NT2/D1 (cell line): ENCODE results near the gene SETD5.
"Not testable (repeated sequence)": the region's sequence is repeated elsewhere in the genome, so short reads cannot be mapped to it uniquely, and the experiment has no call there.

Source experiments
- DNase-seq: peaks from one replicate; pipeline ENCODE4 v3.0.0-alpha.2; 2011; ENCODE audit warnings: low read depth, low spot score
- H3K27me3 ChIP-seq: 2 replicates; pipeline ENCODE4 v1.6.0; 2011; ENCODE audit warnings: mild to moderate bottlenecking; ENCODE audit not compliant: insufficient read length, insufficient read depth
- H3K36me3 ChIP-seq: 2 replicates; pipeline ENCODE4 v1.6.1; 2011; ENCODE audit warnings: mild to moderate bottlenecking, low read length, mixed read lengths; ENCODE audit not compliant: insufficient read depth, insufficient read length
- H3K4me1 ChIP-seq: 2 replicates; pipeline ENCODE4 v1.5.1; 2011; ENCODE audit not compliant: insufficient read depth, insufficient read length
- H3K4me3 ChIP-seq: 2 replicates; pipeline ENCODE4 v1.5.1; 2011; ENCODE audit warnings: low read depth; ENCODE audit not compliant: insufficient read length
- H3K9ac ChIP-seq: 2 replicates; pipeline ENCODE4 v1.6.0; 2011; ENCODE audit warnings: low read depth; ENCODE audit not compliant: insufficient read length
- H3K9me3 ChIP-seq: 2 replicates; pipeline ENCODE4 v1.5.1; 2011; ENCODE audit warnings: mild to moderate bottlenecking, low read length; ENCODE audit not compliant: insufficient read depth
- SUZ12 ChIP-seq: IDR thresholded peaks from 2 replicates; pipeline ENCODE4 v1.6.1; 2011; ENCODE audit not compliant: insufficient read length, insufficient read depth; ENCODE audit errors: extremely low read depth
- YY1 ChIP-seq: IDR thresholded peaks from 2 replicates; pipeline ENCODE4 v1.6.1; 2011; ENCODE audit not compliant: insufficient read length, insufficient read depth
- ZNF274 ChIP-seq: IDR thresholded peaks from 2 replicates; pipeline ENCODE4 v1.6.1; 2011; ENCODE audit warnings: mild to moderate bottlenecking, low read depth, low read length

The SETD5 gene

GRCh38 chr3:9476935-9477334 lies 79.5 kb downstream of the SETD5 start:
- Histone ChIP-seq H3K9ac (no peak overlapping the region), H3K27me3 (no peaks in the 10 kb centered on the region), H3K36me3 (peaks cover 90% of the 10 kb centered on the region), H3K4me3 (no peak overlapping the region), H3K9me3 (no peaks in the 10 kb centered on the region), H3K4me1 (no peaks in the 10 kb centered on the region)
- no peak for DNase-seq
- TF ChIP-seq SUZ12 (no peak), YY1 (no peak), ZNF274 (no peak)

GRCh38 chr3:9480265-9480664 lies 82.8 kb downstream of the SETD5 start:
- H3K9me3 ChIP-seq = no peaks in the 10 kb centered on the region
- no peak for TF ChIP-seq SUZ12
- no peak for TF ChIP-seq ZNF274
- no peak for TF ChIP-seq YY1
- no peak overlapping the region for H3K9ac ChIP-seq
- no peaks in the 10 kb centered on the region for H3K4me1 ChIP-seq
- H3K36me3 ChIP-seq = peaks cover 71% of the 10 kb centered on the region
- DNase-seq = no peak
- H3K4me3 ChIP-seq = no peak overlapping the region
- H3K27me3 ChIP-seq = no peaks in the 10 kb centered on the region

GRCh38 chr3:9485248-9485647 lies 87.8 kb downstream of the SETD5 start:
- TF ChIP-seq SUZ12 (no peak), ZNF274 (no peak)
- H3K9me3 ChIP-seq = no peaks in the 10 kb centered on the region
- no peaks in the 10 kb centered on the region for H3K27me3 ChIP-seq
- no peak for DNase-seq
- no peak overlapping the region for H3K9ac ChIP-seq
- H3K36me3 ChIP-seq = peaks cover 28% of the 10 kb centered on the region
- H3K4me1 ChIP-seq = no peaks in the 10 kb centered on the region
- H3K4me3 ChIP-seq = no peak overlapping the region

- Histone ChIP-seq H3K27me3 (peaks cover 35% of the 10 kb centered on the region), H3K9ac (no peak overlapping the region), H3K4me3 (no peak overlapping the region), H3K36me3 (no peaks in the 10 kb centered on the region), H3K4me1 (no peaks in the 10 kb centered on the region), H3K9me3 (no peaks in the 10 kb centered on the region)
- TF ChIP-seq ZNF274 = no peak
- TF ChIP-seq YY1 = no peak
- TF ChIP-seq SUZ12 = no peak
- DNase-seq = no peak
Measured at GRCh38 chr3:9491506-9491905, 94.1 kb downstream of the SETD5 start.

- not testable (repeated sequence) for H3K36me3 ChIP-seq, DNase-seq, H3K9ac ChIP-seq, H3K9me3 ChIP-seq, H3K4me3 ChIP-seq, H3K4me1 ChIP-seq
- H3K27me3 ChIP-seq = peaks cover 44% of the 10 kb centered on the region
Measured at GRCh38 chr3:9494036-9494435, 96.6 kb downstream of the SETD5 start.

GRCh38 chr3:9496893-9497292 lies 99.5 kb downstream of the SETD5 start:
- Histone ChIP-seq H3K4me3 (no peak overlapping the region), H3K4me1 (peaks cover 15% of the 10 kb centered on the region), H3K36me3 (no peaks in the 10 kb centered on the region), H3K27me3 (peaks cover 62% of the 10 kb centered on the region), H3K9ac (no peak overlapping the region), H3K9me3 (no peaks in the 10 kb centered on the region)
- TF ChIP-seq ZNF274 = no peak
- no peak for TF ChIP-seq SUZ12
- no peak for TF ChIP-seq YY1
- DNase-seq = no peak

GRCh38 chr3:9497821-9498565 lies 100.6 kb downstream of the SETD5 start:
- H3K9me3 ChIP-seq = no peaks in the 10 kb centered on the region
- H3K36me3 ChIP-seq = no peaks in the 10 kb centered on the region
- peaks cover 15% of the 10 kb centered on the region for H3K4me1 ChIP-seq
- H3K27me3 ChIP-seq = peaks cover 52% of the 10 kb centered on the region
- H3K4me3 ChIP-seq = no peak overlapping the region
- DNase-seq = no peak
- no peak for TF ChIP-seq YY1
- no peak for TF ChIP-seq ZNF274
- TF ChIP-seq SUZ12 = no peak
- no peak overlapping the region for H3K9ac ChIP-seq

GRCh38 chr3:9498781-9499180 lies 101.4 kb downstream of the SETD5 start:
- H3K9me3 ChIP-seq = no peaks in the 10 kb centered on the region
- DNase-seq = no peak
- no peak overlapping the region for H3K9ac ChIP-seq
- TF ChIP-seq YY1 = no peak
- no peak for TF ChIP-seq ZNF274
- TF ChIP-seq SUZ12 = no peak
- H3K4me3 ChIP-seq = no peak overlapping the region
- peaks cover 46% of the 10 kb centered on the region for H3K27me3 ChIP-seq
- H3K4me1 ChIP-seq = peaks cover 15% of the 10 kb centered on the region
- H3K36me3 ChIP-seq = no peaks in the 10 kb centered on the region
